SK-N-SH (cell line): ENCODE data around the gene MID1. TPM values are rescaled to one million over a fixed set of nuclear protein-coding genes. Genes with fewer than 3 reads are reported as not detected.

ENCODE experiments used
- CTCF ChIA-PET: fragments of 300-600, 350-600 bp; formaldehyde crosslinking; extraction: SDS; loops from one replicate; lab custom pipeline; 2021; lab: Yijun Ruan, JAX
- POLR2A ChIA-PET: fragments of 350-600 bp; sonication (Branson Sonifier 250); formaldehyde crosslinking; extraction: SDS; loops from one replicate; lab custom pipeline; 2020; ENCODE audit warnings: antibody characterized with exemption, inconsistent platforms; lab: Yijun Ruan, JAX
- DNase-seq: peaks from one replicate; pipeline ENCODE4 v3.0.0; 2012
- H2AFZ ChIP-seq: fragments of 200-600 bp; sonication (generic); 2 replicates; pipeline ENCODE4 v1.8.1; 2016; ENCODE audit warnings: antibody characterized with exemption, mild to moderate bottlenecking, low read depth
- H3F3A ChIP-seq: fragments of 200-600 bp; sonication (generic); replicated peaks from 2 replicates; pipeline ENCODE3; 2016; ENCODE audit warnings: antibody characterized with exemption, mild to moderate bottlenecking; ENCODE audit not compliant: insufficient read depth
- H3K27ac ChIP-seq, 2 experiments: fragments of 200-500 bp in 1 of 2; fragments of 200-600 bp in 1 of 2; sonication (Bioruptor generic) in 1 of 2; sonication (generic), shearing (Covaris generic) in 1 of 2; 2 replicates each; pipeline versions ENCODE4 v1.5.1 to v1.6.1; 2014 to 2016; ENCODE audit warnings: low read depth in 2 of 2, inconsistent platforms in 1 of 2, low read length in 1 of 2, mild to moderate bottlenecking in 1 of 2, mixed read lengths in 1 of 2
- H3K27me3 ChIP-seq: fragments of 200-600 bp; sonication (generic), shearing (Covaris generic); 2 replicates; pipeline ENCODE4 v1.6.1; 2016; ENCODE audit warnings: mixed run types; ENCODE audit not compliant: insufficient read depth
- H3K36me3 ChIP-seq, 2 experiments: fragments of 200-500 bp in 1 of 2; fragments of 200-600 bp in 1 of 2; sonication (Bioruptor generic) in 1 of 2; sonication (generic) in 1 of 2; replicated peaks in 1 of 2; 2 replicates each; pipeline versions ENCODE3 to v1.5.1; 2014 to 2016; ENCODE audit warnings: low read length in 1 of 2, mild to moderate bottlenecking in 1 of 2; ENCODE audit not compliant: insufficient read depth in 2 of 2, control insufficient read depth in 1 of 2
- H3K4me1 ChIP-seq, 2 experiments: fragments of 200-500 bp in 1 of 2; fragments of 200-600 bp in 1 of 2; sonication (Bioruptor generic) in 1 of 2; sonication (generic), shearing (Covaris generic) in 1 of 2; 2 replicates each; pipeline versions ENCODE4 v1.5.1 to v1.6.1; 2014 to 2016; ENCODE audit warnings: low read depth in 1 of 2, low read length in 1 of 2, mixed run types in 1 of 2; ENCODE audit not compliant: insufficient read depth in 2 of 2, control insufficient read depth in 1 of 2
- H3K4me2 ChIP-seq: fragments of 200-600 bp; sonication (generic), shearing (Covaris generic); 2 replicates; pipeline ENCODE4 v1.6.1; 2017; ENCODE audit warnings: mixed run types
- H3K4me3 ChIP-seq, 2 experiments: fragments of 200-500 bp in 1 of 2; fragments of 200-600 bp in 1 of 2; sonication (Bioruptor generic) in 1 of 2; sonication (generic), shearing (Covaris generic) in 1 of 2; 2 replicates each; pipeline versions ENCODE4 v1.5.1 to v1.8.1; 2014 to 2016; ENCODE audit warnings: low read depth in 2 of 2, inconsistent platforms in 1 of 2, low read length in 1 of 2, mild to moderate bottlenecking in 1 of 2, mixed read lengths in 1 of 2, moderate library complexity in 1 of 2
- H3K79me2 ChIP-seq: fragments of 200-600 bp; sonication (generic); 2 replicates; pipeline ENCODE4 v1.8.1; 2017; ENCODE audit warnings: mild to moderate bottlenecking; ENCODE audit not compliant: insufficient read depth
- H3K9ac ChIP-seq: fragments of 200-600 bp; sonication (generic); 2 replicates; pipeline ENCODE4 v1.6.1; 2017; ENCODE audit warnings: mixed run types
- H3K9me2 ChIP-seq: fragments of 200-600 bp; sonication (generic); 2 replicates; pipeline ENCODE4 v1.6.1; 2017; ENCODE audit warnings: mixed run types
- H3K9me3 ChIP-seq: fragments of 200-600 bp; sonication (generic); 2 replicates; pipeline ENCODE4 v1.6.1; 2017; ENCODE audit warnings: mixed run types, mild to moderate bottlenecking, moderate library complexity
- H4K20me1 ChIP-seq: fragments of 200-600 bp; sonication (generic); 2 replicates; pipeline ENCODE4 v1.6.1; 2017; ENCODE audit warnings: mild to moderate bottlenecking, mixed run types; ENCODE audit not compliant: insufficient read depth
- CHD2 ChIP-seq: fragments of 150-350 bp; IDR thresholded peaks from 2 replicates; pipeline ENCODE4 v1.6.1; 2018; ENCODE audit warnings: low read length; ENCODE audit not compliant: partially characterized antibody
- CTCF ChIP-seq: fragments of 200-600 bp; sonication (generic); IDR thresholded peaks from 2 replicates; pipeline ENCODE4 v1.6.1; 2017; ENCODE audit warnings: antibody characterized with exemption, mild to moderate bottlenecking, moderate library complexity
- EP300 ChIP-seq, 2 experiments: IDR thresholded peaks; 2 replicates each; pipeline versions ENCODE4 v1.4.0 to v1.6.1; 2012; ENCODE audit warnings: borderline replicate concordance in 1 of 2, low read depth in 1 of 2, low read length in 1 of 2
- EZH2phosphoT487 ChIP-seq: fragments of 200-600 bp; sonication (generic); IDR thresholded peaks from 2 replicates; pipeline ENCODE4 v1.6.1; 2017; ENCODE audit warnings: low read depth, mixed run types, mild to moderate bottlenecking, antibody characterized with exemption, moderate library complexity, borderline replicate concordance
- FOXM1 ChIP-seq: IDR thresholded peaks from 2 replicates; pipeline ENCODE4 v1.4.0; 2012; ENCODE audit warnings: low read depth, mild to moderate bottlenecking
- MAX ChIP-seq: IDR thresholded peaks from 2 replicates; pipeline ENCODE4 v1.4.0; 2012; ENCODE audit warnings: low read depth
- NFIC ChIP-seq: IDR thresholded peaks from 2 replicates; pipeline ENCODE4 v1.4.0; 2012; ENCODE audit warnings: borderline replicate concordance
- PBX3 ChIP-seq: IDR thresholded peaks from 2 replicates; pipeline ENCODE4; 2012
- POLR2AphosphoS5 ChIP-seq: IDR thresholded peaks from 2 replicates; pipeline ENCODE4 v1.6.1; 2012; ENCODE audit warnings: low read depth, low read length
- REST ChIP-seq: IDR thresholded peaks from 2 replicates; pipeline ENCODE4 v1.6.1; 2012; ENCODE audit warnings: mild to moderate bottlenecking, low read depth, low read length, moderate library complexity
- RFX5 ChIP-seq: IDR thresholded peaks from 2 replicates; pipeline ENCODE4 v1.6.1; 2012; ENCODE audit warnings: mild to moderate bottlenecking, improper control_type of control experiment, low read length
- RXRA ChIP-seq: IDR thresholded peaks from 2 replicates; pipeline ENCODE4 v1.4.0; 2012; ENCODE audit warnings: low read depth, mild to moderate bottlenecking, borderline replicate concordance
- SIN3A ChIP-seq: IDR thresholded peaks from 2 replicates; pipeline ENCODE4 v1.6.1; 2012; ENCODE audit warnings: low read depth, mild to moderate bottlenecking, low read length, moderate library complexity, borderline replicate concordance
- USF2 ChIP-seq: fragments of 150-350 bp; IDR thresholded peaks from 2 replicates; pipeline ENCODE4 v1.6.1; 2017; ENCODE audit warnings: antibody characterized with exemption, low read length, low read depth, borderline replicate concordance
- YY1 ChIP-seq: IDR thresholded peaks from 2 replicates; pipeline ENCODE4 v1.4.0; 2012; ENCODE audit warnings: low read depth, mild to moderate bottlenecking
- WGBS: methylation state at CpG from one replicate; pipeline ENCODE4 v1.1.6; 2017; ENCODE audit warnings: low lambda C conversion rate; 5-methylcytosine and 5-hydroxymethylcytosine counted together
- polyA plus RNA-seq, 3 experiments: library from polyadenylated mRNA; depleted of rRNA; stranded (reverse); fragments of >200 nt; gene quantifications; 2 replicates each; pipeline ENCODE4 v1.2.3, GENCODE V29; 2012

Gene MID1
- polyA plus RNA-seq, 1 of the 3 experiments (the other 2 are of a cell fraction), result 10.4 TPM

GRCh38 chrX:10429908-10430307 lies 190.5 kb downstream of the MID1 start:
- Histone ChIP-seq H3K79me2 (no peaks in the 10 kb centered on the region), H3K36me3 (no peaks in the 10 kb centered on the region), H3K9me3 (no peaks in the 10 kb centered on the region), H3F3A (no peaks in the 10 kb centered on the region), H3K9ac (no peak overlapping the region), H3K9me2 (no peaks in the 10 kb centered on the region), H4K20me1 (no peaks in the 10 kb centered on the region), H3K4me1 (no peaks in the 10 kb centered on the region), H3K27me3 (no peaks in the 10 kb centered on the region), H3K4me3 (no peak overlapping the region), H3K4me2 (no peak overlapping the region), H2AFZ (no peak overlapping the region), H3K27ac (no peak overlapping the region)
- DNase-seq, result no peak
- ChIA-PET CTCF (no interaction called here), POLR2A (no interaction called here)
- WGBS, result 31% methylated on average over 5 of the region's 5 CpGs
- TF ChIP-seq PBX3, result no peak
- no peak for TF ChIP-seq USF2
- TF ChIP-seq CHD2, result no peak
- no peak for TF ChIP-seq POLR2AphosphoS5
- TF ChIP-seq RFX5, result no peak
- TF ChIP-seq FOXM1, result no peak
- no peak for TF ChIP-seq RXRA
- TF ChIP-seq SIN3A, result no peak

- no peaks in the 10 kb centered on the region for H3K9me3 ChIP-seq
- no peaks in the 10 kb centered on the region for H3K27me3 ChIP-seq
- H3K4me3 ChIP-seq, result no peak overlapping the region
- CTCF ChIA-PET, result no interaction called here
- no peaks in the 10 kb centered on the region for H3K79me2 ChIP-seq
- no peak overlapping the region for H2AFZ ChIP-seq
- H3K36me3 ChIP-seq, result no peaks in the 10 kb centered on the region
- no peaks in the 10 kb centered on the region for H3F3A ChIP-seq
- no peak for TF ChIP-seq MAX
- TF ChIP-seq EZH2phosphoT487, result no peak
- TF ChIP-seq NFIC, result no peak
- no peak for TF ChIP-seq EP300 (IDR thresholded peaks at IDR 0.05; ENCODE audit: borderline replicate concordance in 1 of 2, low read depth in 1 of 2, low read length in 1 of 2)
- TF ChIP-seq YY1, result no peak
- no peak for TF ChIP-seq REST
- no peak for TF ChIP-seq CHD2
- TF ChIP-seq CTCF, result no peak
- no peak for TF ChIP-seq FOXM1
- H3K9me2 ChIP-seq, result no peaks in the 10 kb centered on the region
- POLR2A ChIA-PET, result no interaction called here
- H3K4me1 ChIP-seq, result no peaks in the 10 kb centered on the region
- H3K9ac ChIP-seq, result no peak overlapping the region
- no peak overlapping the region for H3K27ac ChIP-seq
- no peak for DNase-seq
- H3K4me2 ChIP-seq, result no peak overlapping the region
- no peaks in the 10 kb centered on the region for H4K20me1 ChIP-seq
Measured at GRCh38 chrX:10427249-10427648, 193.1 kb downstream of the MID1 start.
